Endothelial cell of umbilical vein (primary cell): ENCODE data around the gene NEMP2. TPM values are rescaled to one million over a fixed set of nuclear protein-coding genes. Genes with fewer than 3 reads are reported as not detected.

Experiments
- BruUV-seq: library from RNA; stranded (reverse); fragments of 400-500 nt; replicated peaks from 2 replicates; lab custom pipeline; 2021; lab: Mats Ljungman, UMichigan
- CTCF ChIA-PET: fragments of 300-600, 350-600 bp; sonication (Branson Sonifier 250); formaldehyde crosslinking; loops from one replicate; lab custom pipeline; 2021; ENCODE audit warnings: antibody characterized with exemption, inconsistent platforms; lab: Charles Lee
- POLR2A ChIA-PET: fragments of 300-600, 350-600 bp; sonication (Branson Sonifier 250); formaldehyde crosslinking; loops from one replicate; lab custom pipeline; 2021; ENCODE audit warnings: antibody characterized with exemption, inconsistent platforms; lab: Charles Lee
- DNase-seq: peaks from one replicate; pipeline ENCODE4 v3.0.0-alpha.2; 2011; ENCODE audit warnings: low read depth, low spot score
- FAIRE-seq: peaks from 2 replicates; lab custom pipeline; 2011; peaks lifted over from hg19 to GRCh38; lab: Jason Lieb, UNC
- H2AFZ ChIP-seq: 2 replicates; pipeline ENCODE4 v1.6.0; 2012; ENCODE audit warnings: low read depth, low read length, control low read depth, inconsistent platforms
- H3K27ac ChIP-seq: 2 replicates; pipeline ENCODE4 v1.5.1; 2011; ENCODE audit warnings: low read depth, mild to moderate bottlenecking, control low read depth, low read length, moderate library complexity; ENCODE audit not compliant: insufficient read depth
- H3K27me3 ChIP-seq, 2 experiments: 2 replicates each; pipeline versions ENCODE4 v1.6.0 to v1.6.1; 2011; ENCODE audit warnings: low read length in 2 of 2, mixed read lengths in 1 of 2; ENCODE audit not compliant: control insufficient read depth in 2 of 2, insufficient read depth in 2 of 2
- H3K36me3 ChIP-seq, 2 experiments: 2 replicates in 1 of 2; 3 replicates in 1 of 2; pipeline ENCODE4 v1.5.1; 2011; ENCODE audit warnings: low read length in 2 of 2, mild to moderate bottlenecking in 1 of 2, moderate library complexity in 1 of 2; ENCODE audit not compliant: control insufficient read depth in 2 of 2, insufficient read depth in 2 of 2; ENCODE audit errors: extremely low read depth in 1 of 2
- H3K4me1 ChIP-seq: 3 replicates; pipeline ENCODE4 v1.5.1; 2011; ENCODE audit warnings: mild to moderate bottlenecking, low read length; ENCODE audit not compliant: control insufficient read depth, insufficient read depth; ENCODE audit errors: extremely low read depth
- H3K4me2 ChIP-seq: 2 replicates; pipeline ENCODE4 v1.6.1; 2011; ENCODE audit warnings: low read length, control low read depth, mixed read lengths; ENCODE audit not compliant: insufficient read depth
- H3K4me3 ChIP-seq, 3 experiments: fragments of 200-600 bp in 1 of 3; sonication (generic), shearing (Covaris generic) in 1 of 3; replicated peaks in 1 of 3; 2 replicates each; pipeline ENCODE4 v1.5.1; 2011 to 2016; ENCODE audit warnings: control low read depth in 3 of 3, low read length in 3 of 3, mild to moderate bottlenecking in 2 of 3, inconsistent platforms in 1 of 3, low read depth in 1 of 3, moderate library complexity in 1 of 3; ENCODE audit not compliant: insufficient read depth in 1 of 3
- H3K79me2 ChIP-seq: 2 replicates; pipeline ENCODE4 v1.6.0; 2012; ENCODE audit warnings: low read length, inconsistent platforms; ENCODE audit not compliant: control insufficient read depth, insufficient read depth
- H3K9ac ChIP-seq: replicated peaks from 2 replicates; pipeline ENCODE3; 2011; ENCODE audit warnings: low read length, control low read depth; ENCODE audit not compliant: insufficient read depth; ENCODE audit errors: extremely low read depth
- H3K9me1 ChIP-seq: replicated peaks from 3 replicates; pipeline ENCODE4 v1.6.0; 2011; ENCODE audit warnings: mild to moderate bottlenecking, low read length; ENCODE audit not compliant: control insufficient read depth, insufficient read depth; ENCODE audit errors: extremely low read depth
- H3K9me3 ChIP-seq: replicated peaks from 2 replicates; pipeline ENCODE4 v1.5.1; 2012; ENCODE audit warnings: low read length, inconsistent platforms; ENCODE audit not compliant: control insufficient read depth, insufficient read depth
- H4K20me1 ChIP-seq: replicated peaks from 2 replicates; pipeline ENCODE3; 2011; ENCODE audit warnings: mild to moderate bottlenecking, low read length; ENCODE audit not compliant: control insufficient read depth, insufficient read depth; ENCODE audit errors: extremely low read depth
- EZH2 ChIP-seq: IDR thresholded peaks from 2 replicates; pipeline ENCODE4 v1.6.1; 2012; ENCODE audit warnings: borderline replicate concordance, low read depth, mild to moderate bottlenecking, moderate library complexity, low read length, inconsistent platforms; ENCODE audit not compliant: severe bottlenecking
- FOS ChIP-seq: IDR thresholded peaks from 2 replicates; pipeline ENCODE4 v1.6.1; 2011; ENCODE audit warnings: mild to moderate bottlenecking, low read length, moderate library complexity, borderline replicate concordance; ENCODE audit not compliant: insufficient read depth
- GATA2 ChIP-seq: IDR thresholded peaks from 2 replicates; pipeline ENCODE4 v1.7.0; 2011; ENCODE audit warnings: low read depth, mild to moderate bottlenecking, moderate library complexity, mixed read lengths, low read length; ENCODE audit not compliant: insufficient read length, insufficient read depth
- JUN ChIP-seq: IDR thresholded peaks from 2 replicates; pipeline ENCODE4 v1.6.1; 2011; ENCODE audit warnings: borderline replicate concordance, low read depth; ENCODE audit not compliant: insufficient read length, insufficient read depth
- MYC ChIP-seq: IDR thresholded peaks from one replicate; pipeline ENCODE4 v1.6.1; 2011; ENCODE audit warnings: mild to moderate bottlenecking, low read depth, low read length
- POLR2A ChIP-seq: IDR thresholded peaks from 2 replicates; pipeline ENCODE4 v1.6.1; 2012; ENCODE audit warnings: low read depth, mild to moderate bottlenecking, control low read depth, low read length
- POLR2AphosphoS5 ChIP-seq: IDR thresholded peaks from 2 replicates; pipeline ENCODE4 v1.6.1; 2012; ENCODE audit warnings: low read depth, mild to moderate bottlenecking, control low read depth, low read length, moderate library complexity; ENCODE audit not compliant: insufficient read depth
- dilution Hi-C: fragments of 300-500 bp; cut with MboI; formaldehyde crosslinking; loops from one replicate; pipeline ENCODE4 v1.15.0; 2019; ENCODE audit warnings: low sequenced_read_pairs; ENCODE audit not compliant: extremely low pct_ligation_motif_present
- intact Hi-C: fragments of 100-400 bp; cut with micrococcal nuclease; formaldehyde crosslinking; loops from one replicate; pipeline ENCODE4 v1.10.0; 2022
- polyA plus RNA-seq, 4 experiments: library from polyadenylated mRNA; depleted of rRNA in 3 of 4; stranded (reverse) in 3 of 4; unstranded in 1 of 4; fragments of >200 nt; gene quantifications; 2 replicates each; pipeline versions ENCODE4 v1.2.1 to v1.2.3, GENCODE V29; 2011 to 2012; ENCODE audit warnings: missing spikeins in 1 of 4
- total RNA-seq: library from RNA; stranded (reverse); gene quantifications from 2 replicates; pipeline ENCODE4 v1.2.3, GENCODE V29; 2021
- TF ChIP-seq, protein P1 (sequence below): IDR thresholded peaks from 2 replicates; pipeline ENCODE4 v1.6.1; 2011; ENCODE audit not compliant: insufficient read depth, insufficient read length
- TF ChIP-seq, protein P2 (sequence below), 2 donors: IDR thresholded peaks; 1 replicate in 1 of 2; 2 replicates in 1 of 2; pipeline ENCODE4 v1.5.1; 2011; ENCODE audit warnings: low read length in 2 of 2, mild to moderate bottlenecking in 2 of 2, moderate library complexity in 2 of 2, control low read depth in 1 of 2, inconsistent platforms in 1 of 2, low read depth in 1 of 2; ENCODE audit not compliant: insufficient read depth in 1 of 2; ENCODE audit errors: extremely low read depth in 1 of 2

Gene NEMP2
- total and polyA plus RNA-seq, 2 donors (not counting 3 experiments of a cell fraction or from before 2014, with no cell fraction given) = 3.1 to 8.4 TPM

DNA sequence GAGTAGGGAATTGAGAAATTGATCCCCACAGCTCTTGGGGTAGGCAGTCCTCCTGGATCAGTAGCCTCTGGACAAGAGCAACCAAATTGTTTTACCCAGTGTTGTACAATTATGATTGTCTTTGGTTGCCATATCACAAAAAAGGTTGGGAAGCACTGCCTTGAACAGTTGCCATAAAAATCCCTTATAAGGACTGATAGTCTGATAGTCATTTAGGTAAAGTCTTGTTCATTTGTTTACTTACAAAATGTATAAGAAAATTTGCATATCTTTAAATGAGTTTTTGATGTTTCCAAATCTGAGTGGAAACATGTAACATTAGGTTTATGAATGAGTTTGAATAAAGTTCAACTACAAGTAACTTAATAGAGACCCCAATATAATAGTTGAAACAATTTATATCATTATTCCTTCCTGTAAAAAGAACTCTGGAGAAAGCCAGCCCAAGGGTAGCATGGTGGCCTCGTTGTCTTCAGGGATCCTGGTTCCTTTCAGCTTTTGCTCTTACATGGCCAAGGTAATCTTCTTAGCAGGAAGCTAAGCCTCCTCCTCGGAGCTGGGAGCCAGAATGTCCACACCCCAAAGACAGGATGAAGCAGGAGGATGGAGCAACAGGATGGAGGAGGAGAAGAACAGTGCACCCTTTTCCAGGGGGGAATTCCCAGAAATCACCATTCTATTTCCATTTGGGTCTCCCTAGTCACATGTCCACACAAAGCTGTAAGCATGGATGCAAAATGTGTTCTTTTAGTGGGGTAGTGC lies 35.7 kb upstream of the NEMP2 start:
- dilution Hi-C loops = no loop called here
- Histone ChIP-seq H3K27me3 (peaks cover 0 to 2% of the 10 kb centered on the region in 2 experiments), H3K79me2 (no peaks in the 10 kb centered on the region), H3K4me3 (no peak overlapping the region), H4K20me1 (no peaks in the 10 kb centered on the region), H3K4me1 (no peaks in the 10 kb centered on the region), H3K9me3 (peaks cover 3% of the 10 kb centered on the region), H3K4me2 (no peak overlapping the region), H2AFZ (no peak overlapping the region), H3K36me3 (no peaks in the 10 kb centered on the region), H3K27ac (no peak overlapping the region), H3K9ac (no peak overlapping the region), H3K9me1 (no peaks in the 10 kb centered on the region)
- POLR2A ChIA-PET = no interaction called here
- no peak for DNase-seq
- CTCF ChIA-PET = interaction anchor here (1.6 kb wide), 1 partner anchor 8 kb away, joined by 4 read pairs; no protein-coding TSS in a partner anchor
- TF ChIP-seq JUN (no peak), MYC (no peak), GATA2 (no peak), EZH2 (no peak), POLR2AphosphoS5 (no peak)
- TF ChIP-seq, protein P1, sequence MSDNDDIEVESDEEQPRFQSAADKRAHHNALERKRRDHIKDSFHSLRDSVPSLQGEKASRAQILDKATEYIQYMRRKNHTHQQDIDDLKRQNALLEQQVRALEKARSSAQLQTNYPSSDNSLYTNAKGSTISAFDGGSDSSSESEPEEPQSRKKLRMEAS = no peak
- no TSS peak for BruUV-seq
- FAIRE-seq = no peak
- intact Hi-C loops = no loop called here

DNA sequence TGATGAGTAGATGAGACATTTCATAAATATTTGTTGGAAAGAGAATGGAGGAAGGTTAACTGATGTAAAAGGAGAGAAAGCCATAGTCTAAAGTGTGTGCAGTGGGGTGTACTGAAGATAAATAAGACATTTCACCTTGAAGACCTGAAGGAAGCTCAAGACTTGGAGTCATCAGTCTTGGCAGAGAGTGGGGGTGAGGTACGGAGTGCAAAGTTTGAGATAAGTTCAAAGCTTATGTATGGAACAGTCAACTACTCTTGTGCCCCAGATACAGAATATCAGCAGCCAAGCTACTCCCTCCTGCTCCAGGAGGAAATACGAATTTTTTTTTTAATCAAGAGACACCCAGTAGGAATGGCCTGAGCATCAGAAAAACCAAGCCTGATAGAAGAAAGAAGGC lies 30.3 kb upstream of the NEMP2 start:
- no peak overlapping the region for H2AFZ ChIP-seq
- dilution Hi-C loops = no loop called here
- H3K27me3 ChIP-seq = peaks cover 0 to 1% of the 10 kb centered on the region in 2 experiments
- intact Hi-C loops = no loop called here
- no TSS peak for BruUV-seq
- no peaks in the 10 kb centered on the region for H3K79me2 ChIP-seq
- no peaks in the 10 kb centered on the region for H3K36me3 ChIP-seq
- POLR2A ChIA-PET = no interaction called here
- CTCF ChIA-PET = interaction anchor here (0.8 kb wide), 1 partner anchor 16 kb away, joined by 3 read pairs; no protein-coding TSS in a partner anchor
- DNase-seq (no peak), FAIRE-seq (no peak)
- no peak overlapping the region for H3K9ac ChIP-seq
- no peak overlapping the region for H3K27ac ChIP-seq
- peaks cover 3% of the 10 kb centered on the region for H3K9me3 ChIP-seq
- no peaks in the 10 kb centered on the region for H4K20me1 ChIP-seq
- H3K4me3 ChIP-seq = no peak overlapping the region
- H3K4me2 ChIP-seq = no peak overlapping the region
- H3K9me1 ChIP-seq = no peaks in the 10 kb centered on the region
- TF ChIP-seq GATA2 = no peak
- TF ChIP-seq, protein P1 = no peak
- no peak for TF ChIP-seq FOS
- TF ChIP-seq POLR2AphosphoS5 = no peak
- TF ChIP-seq JUN = no peak
- TF ChIP-seq POLR2A = no peak
- TF ChIP-seq EZH2 = no peak
- TF ChIP-seq, protein P2, sequence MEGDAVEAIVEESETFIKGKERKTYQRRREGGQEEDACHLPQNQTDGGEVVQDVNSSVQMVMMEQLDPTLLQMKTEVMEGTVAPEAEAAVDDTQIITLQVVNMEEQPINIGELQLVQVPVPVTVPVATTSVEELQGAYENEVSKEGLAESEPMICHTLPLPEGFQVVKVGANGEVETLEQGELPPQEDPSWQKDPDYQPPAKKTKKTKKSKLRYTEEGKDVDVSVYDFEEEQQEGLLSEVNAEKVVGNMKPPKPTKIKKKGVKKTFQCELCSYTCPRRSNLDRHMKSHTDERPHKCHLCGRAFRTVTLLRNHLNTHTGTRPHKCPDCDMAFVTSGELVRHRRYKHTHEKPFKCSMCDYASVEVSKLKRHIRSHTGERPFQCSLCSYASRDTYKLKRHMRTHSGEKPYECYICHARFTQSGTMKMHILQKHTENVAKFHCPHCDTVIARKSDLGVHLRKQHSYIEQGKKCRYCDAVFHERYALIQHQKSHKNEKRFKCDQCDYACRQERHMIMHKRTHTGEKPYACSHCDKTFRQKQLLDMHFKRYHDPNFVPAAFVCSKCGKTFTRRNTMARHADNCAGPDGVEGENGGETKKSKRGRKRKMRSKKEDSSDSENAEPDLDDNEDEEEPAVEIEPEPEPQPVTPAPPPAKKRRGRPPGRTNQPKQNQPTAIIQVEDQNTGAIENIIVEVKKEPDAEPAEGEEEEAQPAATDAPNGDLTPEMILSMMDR (IDR thresholded peaks at IDR 0.05; ENCODE audit: extremely low read depth in 1 of 2, insufficient read depth in 1 of 2, low read depth in 1 of 2, low read length in 2 of 2) = no peak
- no peak for TF ChIP-seq MYC
- no peaks in the 10 kb centered on the region for H3K4me1 ChIP-seq
